BJ (cell line): ENCODE data around the gene LRPAP1. TPM values are rescaled to one million over a fixed set of nuclear protein-coding genes. Genes with fewer than 3 reads are reported as not detected.
A peak's percentile ranks its signal among the peaks of the same experiment; 100 is the strongest.

Experiments
- CTCF ChIA-PET: fragments of 350-600 bp; formaldehyde crosslinking; extraction: SDS; loops from one replicate; lab custom pipeline; 2021; ENCODE audit warnings: antibody characterized with exemption, inconsistent platforms; lab: Yijun Ruan, JAX
- POLR2A ChIA-PET: fragments of 300-600 bp; sonication (Branson Sonifier 250); formaldehyde crosslinking; extraction: SDS; loops from one replicate; lab custom pipeline; 2021; ENCODE audit warnings: antibody characterized with exemption; lab: Charles Lee
- DNase-seq: peaks from one replicate; pipeline ENCODE4 v3.0.0-alpha.2; 2011; ENCODE audit warnings: low read depth
- H3K27me3 ChIP-seq: 2 replicates; pipeline ENCODE4 v1.6.0; 2011; ENCODE audit warnings: low read length; ENCODE audit not compliant: control insufficient read depth, insufficient read depth
- H3K36me3 ChIP-seq: 2 replicates; pipeline ENCODE4 v1.5.1; 2011; ENCODE audit warnings: low read length; ENCODE audit not compliant: control insufficient read depth, insufficient read depth
- H3K4me3 ChIP-seq: 2 replicates; pipeline ENCODE4 v1.5.1; 2011; ENCODE audit warnings: low read depth, mild to moderate bottlenecking, control low read depth, low read length
- polyA plus RNA-seq: library from polyadenylated mRNA; depleted of rRNA; stranded (reverse); fragments of >200 nt; gene quantifications from 2 replicates; pipeline ENCODE4 v1.2.3, GENCODE V29; 2011
- TF ChIP-seq, protein P1 (sequence below): IDR thresholded peaks from 2 replicates; pipeline ENCODE4 v1.5.1; 2011; ENCODE audit warnings: low read depth, mild to moderate bottlenecking, control low read depth, inconsistent platforms, low read length, moderate library complexity; ENCODE audit not compliant: insufficient read depth

LRPAP1 gene
- polyA plus RNA-seq, 1 experiment: 275 TPM

DNA sequence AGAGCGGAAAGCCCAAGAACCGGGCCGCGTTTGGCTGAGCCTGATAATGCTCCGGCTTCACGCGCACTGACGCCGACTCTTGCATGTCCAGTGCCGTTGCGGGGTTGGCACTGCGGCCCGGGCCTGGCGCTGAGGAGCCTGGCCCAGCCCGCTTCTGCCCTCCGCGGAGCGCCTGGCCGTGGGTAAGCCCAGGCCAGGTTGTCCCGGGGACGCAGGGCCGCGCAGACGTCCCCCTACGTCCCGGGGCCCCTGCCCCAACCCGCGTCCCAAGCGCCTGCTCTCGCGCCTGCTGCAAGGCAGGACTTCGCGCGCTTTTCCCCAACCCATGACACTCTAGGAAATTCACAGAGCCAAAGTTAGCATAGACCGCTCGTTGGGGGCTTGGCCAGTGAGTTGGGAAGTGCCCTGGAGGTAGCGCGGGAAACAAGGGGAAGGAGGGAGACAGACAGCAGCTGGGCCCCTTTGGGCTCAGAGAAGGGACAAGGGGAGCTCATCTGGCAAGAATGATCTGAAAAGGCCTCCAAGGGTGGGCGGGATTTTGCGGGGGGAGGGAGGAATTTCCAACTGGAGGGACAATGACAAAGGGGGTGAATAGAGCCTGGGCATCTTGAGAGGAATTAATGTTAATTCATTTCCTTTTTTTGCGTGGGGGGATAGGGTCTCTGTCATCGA lies 665 bp upstream of the LRPAP1 start:
- DNase-seq: no peak
- peak overlapping the region; percentile 74 for H3K4me3 ChIP-seq
- CTCF ChIA-PET: no interaction called here
- POLR2A ChIA-PET: no interaction called here
- peaks cover 11% of the 10 kb centered on the region for H3K36me3 ChIP-seq
- no peaks in the 10 kb centered on the region for H3K27me3 ChIP-seq
- TF ChIP-seq, protein P1, sequence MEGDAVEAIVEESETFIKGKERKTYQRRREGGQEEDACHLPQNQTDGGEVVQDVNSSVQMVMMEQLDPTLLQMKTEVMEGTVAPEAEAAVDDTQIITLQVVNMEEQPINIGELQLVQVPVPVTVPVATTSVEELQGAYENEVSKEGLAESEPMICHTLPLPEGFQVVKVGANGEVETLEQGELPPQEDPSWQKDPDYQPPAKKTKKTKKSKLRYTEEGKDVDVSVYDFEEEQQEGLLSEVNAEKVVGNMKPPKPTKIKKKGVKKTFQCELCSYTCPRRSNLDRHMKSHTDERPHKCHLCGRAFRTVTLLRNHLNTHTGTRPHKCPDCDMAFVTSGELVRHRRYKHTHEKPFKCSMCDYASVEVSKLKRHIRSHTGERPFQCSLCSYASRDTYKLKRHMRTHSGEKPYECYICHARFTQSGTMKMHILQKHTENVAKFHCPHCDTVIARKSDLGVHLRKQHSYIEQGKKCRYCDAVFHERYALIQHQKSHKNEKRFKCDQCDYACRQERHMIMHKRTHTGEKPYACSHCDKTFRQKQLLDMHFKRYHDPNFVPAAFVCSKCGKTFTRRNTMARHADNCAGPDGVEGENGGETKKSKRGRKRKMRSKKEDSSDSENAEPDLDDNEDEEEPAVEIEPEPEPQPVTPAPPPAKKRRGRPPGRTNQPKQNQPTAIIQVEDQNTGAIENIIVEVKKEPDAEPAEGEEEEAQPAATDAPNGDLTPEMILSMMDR: no peak

DNA sequence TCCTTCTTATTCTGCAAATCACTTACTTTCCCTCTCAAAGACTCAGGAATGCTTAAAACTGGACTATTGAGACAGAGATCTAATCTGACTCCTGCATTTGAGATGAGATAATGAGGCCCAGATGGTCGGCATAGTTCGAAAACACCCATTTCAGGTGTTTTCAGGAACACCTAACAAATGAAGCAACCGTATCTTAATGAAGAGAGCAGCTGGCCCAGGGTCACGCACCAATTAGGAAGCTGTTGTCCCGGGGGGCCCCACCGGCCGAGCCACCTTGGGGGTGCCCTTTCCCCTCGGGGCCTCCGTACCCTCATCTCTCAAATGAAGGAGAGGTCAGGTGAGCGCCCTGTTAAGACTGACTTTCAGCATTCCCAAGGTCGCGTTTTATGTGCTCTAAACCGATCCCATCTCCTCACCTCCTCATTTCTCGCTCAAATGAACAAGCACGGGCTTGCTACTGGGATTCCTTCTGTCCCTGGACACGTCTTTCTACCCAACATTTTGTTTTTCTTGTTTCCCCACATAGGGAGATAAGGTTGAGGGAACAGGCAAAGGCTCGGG lies 824 bp downstream of the LRPAP1 start:
- TF ChIP-seq, protein P1: no peak
- ChIA-PET CTCF (interaction anchor here (1.4 kb wide), 1 partner anchor 51 kb away, joined by 3 read pairs; no protein-coding TSS in a partner anchor), POLR2A (interaction anchor here (0.5 kb wide), 1 partner anchor 308 kb away, joined by 4 read pairs; no protein-coding TSS in a partner anchor)
- Histone ChIP-seq H3K27me3 (no peaks in the 10 kb centered on the region), H3K36me3 (peaks cover 11% of the 10 kb centered on the region), H3K4me3 (peak overlapping the region; percentile 74)
- DNase-seq: no peak

DNA sequence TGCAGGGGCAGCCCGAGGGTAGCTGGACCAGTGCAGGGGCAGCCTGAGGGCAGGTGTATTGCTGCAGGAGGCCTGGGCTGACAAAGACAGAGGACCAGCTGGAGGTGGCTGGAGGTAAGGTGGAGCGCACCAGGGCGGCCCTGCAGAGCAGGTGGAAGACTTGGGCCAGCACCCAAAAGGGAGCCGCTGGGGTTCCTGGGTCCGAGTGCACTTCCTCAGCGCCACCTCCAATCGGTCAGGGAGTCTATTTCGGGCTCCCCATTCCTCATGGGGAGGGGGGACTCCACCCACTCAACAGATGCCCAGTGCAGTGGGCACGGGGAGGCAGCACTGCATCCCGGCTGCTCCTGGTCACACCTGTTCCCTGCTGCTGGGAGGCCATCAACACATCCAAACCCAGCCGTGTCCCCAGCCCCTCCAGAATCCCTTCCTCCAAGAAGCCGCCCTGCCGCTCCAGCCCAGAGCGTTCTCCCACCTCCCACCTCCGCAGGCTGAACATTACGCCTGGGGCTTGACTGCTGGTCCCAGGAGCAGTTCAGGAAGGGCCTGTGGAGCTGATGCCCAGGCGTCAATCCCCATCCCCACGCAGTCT lies 1.5 kb downstream of the LRPAP1 start:
- CTCF ChIA-PET: interaction anchor here (1.4 kb wide), 1 partner anchor 51 kb away, joined by 3 read pairs; no protein-coding TSS in a partner anchor
- TF ChIP-seq, protein P1: no peak
- peaks cover 13% of the 10 kb centered on the region for H3K36me3 ChIP-seq
- POLR2A ChIA-PET: no interaction called here
- H3K27me3 ChIP-seq: no peaks in the 10 kb centered on the region
- H3K4me3 ChIP-seq: peak overlapping the region; percentile 74
- DNase-seq: no peak

DNA sequence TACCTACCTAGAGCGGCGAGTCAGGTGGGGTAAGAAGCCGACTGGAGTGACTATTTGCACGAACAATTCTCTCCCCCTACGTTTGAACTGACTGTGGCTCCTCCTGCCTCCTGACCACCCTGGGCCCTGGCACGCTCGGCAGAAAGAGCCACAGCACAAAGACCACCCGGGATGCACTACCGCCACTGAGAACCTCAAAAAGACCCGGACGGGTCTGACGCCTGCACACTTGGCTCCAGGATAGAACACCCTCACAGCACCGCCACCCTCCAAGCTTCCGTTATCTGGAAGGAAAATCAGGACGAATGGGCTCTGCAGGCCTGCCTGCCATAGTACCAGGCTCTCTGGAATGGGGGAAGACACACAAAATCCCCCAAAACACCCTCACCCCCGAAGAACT lies 2.2 kb downstream of the LRPAP1 start:
- no peak overlapping the region for H3K4me3 ChIP-seq
- CTCF ChIA-PET: interaction anchor here (1.4 kb wide), 1 partner anchor 50 kb away, joined by 3 read pairs; no protein-coding TSS in a partner anchor
- peaks cover 13% of the 10 kb centered on the region for H3K36me3 ChIP-seq
- TF ChIP-seq, protein P1: no peak
- no peak for DNase-seq
- POLR2A ChIA-PET: no interaction called here
- no peaks in the 10 kb centered on the region for H3K27me3 ChIP-seq

DNA sequence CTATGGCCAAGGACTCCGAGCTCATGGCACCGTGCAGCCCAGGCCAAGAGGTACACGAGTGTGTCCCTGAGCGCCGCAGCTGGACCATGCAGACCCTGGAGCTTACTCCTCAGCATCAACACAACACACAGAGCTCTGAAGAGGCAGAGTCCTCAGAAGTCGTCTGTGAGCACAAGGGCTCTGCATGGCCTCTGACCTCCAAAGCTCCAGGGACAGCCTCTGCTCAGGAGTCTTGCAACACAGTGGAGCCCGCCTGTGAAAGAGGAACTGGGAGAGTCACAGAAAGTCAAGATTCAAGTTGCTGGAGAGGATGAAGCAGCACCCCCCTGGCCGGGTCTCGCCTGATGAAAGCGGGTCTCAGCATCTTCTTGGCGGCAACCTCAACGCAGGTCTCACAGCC lies 2.9 kb downstream of the LRPAP1 start:
- POLR2A ChIA-PET: no interaction called here
- CTCF ChIA-PET: no interaction called here
- Histone ChIP-seq H3K27me3 (no peaks in the 10 kb centered on the region), H3K4me3 (no peak overlapping the region), H3K36me3 (peaks cover 17% of the 10 kb centered on the region)
- DNase-seq: no peak
- TF ChIP-seq, protein P1: no peak
